ENCODE measurements around the gene RPL38.

DNA sequence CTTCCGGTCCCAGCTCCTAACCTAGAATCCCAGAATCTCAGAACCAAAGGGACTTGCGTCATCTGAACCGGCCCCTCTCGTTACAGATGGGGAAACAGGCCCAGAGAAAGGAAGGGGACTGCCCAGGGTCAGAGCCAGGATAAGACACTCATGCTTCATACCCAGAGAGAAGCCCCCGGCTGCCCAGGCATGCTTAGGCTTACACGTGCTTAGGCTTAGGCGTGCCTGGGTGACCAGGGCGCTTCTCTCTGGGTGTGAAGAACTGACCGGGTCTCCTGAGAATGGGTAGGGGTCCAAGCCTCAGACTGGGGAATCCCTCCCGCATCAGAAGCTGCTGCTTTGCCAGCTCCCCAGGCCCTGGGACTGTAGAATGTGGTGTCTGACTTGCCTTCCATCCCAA is 40.6 kb downstream of the RPL38 start:
- TF ChIP-seq CTCF (conservative IDR thresholded peaks at IDR 0.05) (no peak), ZFX (IDR thresholded peaks at IDR 0.05) (no peak)

All from C4-2B (cell line).